Liver (tissue), 9 donors: Measurements from ENCODE around the gene PDE6B. TPM values are rescaled to one million over a fixed set of nuclear protein-coding genes. Genes with fewer than 3 reads are reported as not detected.

ENCODE experiments used
- DNase-seq: peaks from one replicate; pipeline ENCODE4 v3.0.0-alpha.2; 2017; ENCODE audit warnings: low spot score
- H3K27ac ChIP-seq, 2 donors: one replicate each; pipeline ENCODE4 v1.7.0; 2013; ENCODE audit warnings: inconsistent platforms in 2 of 2, low read length in 2 of 2, control low read depth in 1 of 2, low read depth in 1 of 2, mild to moderate bottlenecking in 1 of 2
- H3K27me3 ChIP-seq, 4 donors: one replicate each; pipeline versions ENCODE4 v1.6.1 to v1.7.0; 2013; ENCODE audit warnings: low read length in 3 of 4, inconsistent platforms in 1 of 4, mild to moderate bottlenecking in 1 of 4, moderate library complexity in 1 of 4; ENCODE audit not compliant: control insufficient read depth in 4 of 4, insufficient read depth in 4 of 4
- H3K36me3 ChIP-seq, 4 donors: one replicate each; pipeline versions ENCODE4 v1.6.1 to v1.7.0; 2013; ENCODE audit warnings: low read length in 3 of 4, mild to moderate bottlenecking in 3 of 4, low read depth in 1 of 4, moderate library complexity in 1 of 4; ENCODE audit not compliant: control insufficient read depth in 4 of 4, insufficient read depth in 3 of 4
- H3K4me1 ChIP-seq, 4 donors: one replicate each; pipeline versions ENCODE4 v1.6.1 to v1.7.0; 2013; ENCODE audit warnings: low read length in 3 of 4, mild to moderate bottlenecking in 3 of 4, moderate library complexity in 1 of 4; ENCODE audit not compliant: control insufficient read depth in 4 of 4, insufficient read depth in 4 of 4
- H3K4me3 ChIP-seq, 3 donors: one replicate each; pipeline versions ENCODE4 v1.6.1 to v1.7.0; 2013; ENCODE audit warnings: low read length in 3 of 3, control low read depth in 1 of 3, low read depth in 1 of 3, mild to moderate bottlenecking in 1 of 3
- H3K9ac ChIP-seq, 2 donors: one replicate each; pipeline ENCODE4 v1.7.0; 2013; ENCODE audit warnings: low read length in 2 of 2, mild to moderate bottlenecking in 2 of 2, moderate library complexity in 2 of 2, control low read depth in 1 of 2, low read depth in 1 of 2
- H3K9me3 ChIP-seq, 4 donors: one replicate each; pipeline versions ENCODE4 v1.6.1 to v1.7.0; 2013; ENCODE audit warnings: low read length in 3 of 4; ENCODE audit not compliant: control insufficient read depth in 4 of 4
- ATF3 ChIP-seq: IDR thresholded peaks from 2 replicates; pipeline ENCODE4 v1.6.1; 2016; ENCODE audit warnings: antibody characterized with exemption
- CTCF ChIP-seq: fragments of 150-350 bp; IDR thresholded peaks from 2 replicates; pipeline ENCODE4 v1.5.1; 2017; ENCODE audit warnings: improper control_type of control experiment, low read depth, low read length; ENCODE audit not compliant: missing input control
- FOXA1 ChIP-seq: IDR thresholded peaks from 2 replicates; pipeline ENCODE4 v1.6.1; 2016; ENCODE audit warnings: antibody characterized with exemption
- FOXA2 ChIP-seq: IDR thresholded peaks from 2 replicates; pipeline ENCODE4 v1.6.1; 2016; ENCODE audit warnings: antibody characterized with exemption
- GABPA ChIP-seq, 2 donors: IDR thresholded peaks in 1 of 2; conservative IDR thresholded peaks in 1 of 2; 2 replicates each; pipeline ENCODE4 v1.6.1; 2016; ENCODE audit warnings: antibody characterized with exemption in 2 of 2, mild to moderate bottlenecking in 1 of 2, moderate library complexity in 1 of 2
- HNF4A ChIP-seq, 2 donors: conservative IDR thresholded peaks; 2 replicates each; pipeline ENCODE4 v1.6.1; 2016; ENCODE audit warnings: antibody characterized with exemption in 2 of 2, mild to moderate bottlenecking in 2 of 2
- HNF4G ChIP-seq: IDR thresholded peaks from 2 replicates; pipeline ENCODE4 v1.6.1; 2016; ENCODE audit warnings: antibody characterized with exemption
- JUND ChIP-seq, 2 donors: IDR thresholded peaks; 2 replicates each; pipeline ENCODE4 v1.6.1; 2016; ENCODE audit warnings: antibody characterized with exemption in 2 of 2
- MAX ChIP-seq: IDR thresholded peaks from 2 replicates; pipeline ENCODE4 v1.6.1; 2016; ENCODE audit warnings: antibody characterized with exemption
- NR2F2 ChIP-seq: IDR thresholded peaks from 2 replicates; pipeline ENCODE4 v1.6.1; 2016; ENCODE audit warnings: antibody characterized with exemption
- REST ChIP-seq: IDR thresholded peaks from 2 replicates; pipeline ENCODE4 v1.6.1; 2016; ENCODE audit warnings: antibody characterized with exemption, mild to moderate bottlenecking
- SP1 ChIP-seq: IDR thresholded peaks from 2 replicates; pipeline ENCODE4 v1.6.1; 2018; ENCODE audit warnings: antibody characterized with exemption, mild to moderate bottlenecking
- TAF1 ChIP-seq: conservative IDR thresholded peaks from 2 replicates; pipeline ENCODE4 v1.6.1; 2016; ENCODE audit warnings: antibody characterized with exemption, mild to moderate bottlenecking
- YY1 ChIP-seq: IDR thresholded peaks from 2 replicates; pipeline ENCODE4 v1.6.1; 2016; ENCODE audit warnings: antibody characterized with exemption, mild to moderate bottlenecking
- ZBTB33 ChIP-seq: IDR thresholded peaks from 2 replicates; pipeline ENCODE4 v1.6.1; 2016; ENCODE audit warnings: antibody characterized with exemption
- WGBS: extraction: QIAGEN DNeasy Blood & Tissue Kit; methylation state at CpG from one replicate; pipeline ENCODE4 v1.1.7; 2013; 5-methylcytosine and 5-hydroxymethylcytosine counted together
- polyA plus RNA-seq, 2 donors: library from polyadenylated mRNA; stranded (reverse) in 1 of 2; unstranded in 1 of 2; fragments of 200-250 nt in 1 of 2; fragments of >200 nt in 1 of 2; fragmentation: Nextera tagmentation in 1 of 2; extraction: Ambion mirVana in 1 of 2; gene quantifications; one replicate each; pipeline versions ENCODE4 v1.2.1 to v1.2.3, GENCODE V29; 2013 to 2015
- total RNA-seq, 2 donors: library from RNA; depleted of rRNA; stranded (reverse); fragments of >200 nt; gene quantifications; one replicate each; pipeline ENCODE4 v1.2.3, GENCODE V29; 2014
- donor health status: healthy.
- donor health status: healthy.
- donor health status: healthy.
- donor health status: healthy.
- donor health status: healthy.

The PDE6B gene
- total and polyA plus RNA-seq, 4 donors = 0.28 to 7.3 (median 0.49) TPM

GRCh38 chr4:576991-577498 lies 48.3 kb upstream of the PDE6B start:
- H3K27me3 ChIP-seq = peaks cover 0 to 17% (median 5%) of the 10 kb centered on the region in 4 donors
- no peak for TF ChIP-seq JUND (IDR thresholded peaks at IDR 0.05)
- TF ChIP-seq FOXA2 = no peak
- no peak for TF ChIP-seq ZBTB33
- no peak for TF ChIP-seq GABPA (IDR thresholded peaks at IDR 0.05 in 1 of 2, conservative IDR thresholded peaks at IDR 0.05 in 1 of 2)
- no peak for TF ChIP-seq SP1
- TF ChIP-seq TAF1 = no peak
- no peak for TF ChIP-seq HNF4A (conservative IDR thresholded peaks at IDR 0.05)
- TF ChIP-seq NR2F2 = no peak

GRCh38 chr4:577499-578450 lies 47.6 kb upstream of the PDE6B start:
- no peaks in the 10 kb centered on the region for H3K36me3 ChIP-seq
- TF ChIP-seq JUND (IDR thresholded peaks at IDR 0.05) = no peak
- no peak for TF ChIP-seq ATF3
- no peak for TF ChIP-seq YY1
- TF ChIP-seq FOXA1 = no peak
- TF ChIP-seq FOXA2 = no peak
- no peak for TF ChIP-seq CTCF
- no peak for TF ChIP-seq HNF4A (conservative IDR thresholded peaks at IDR 0.05)
- no peak for TF ChIP-seq MAX
- TF ChIP-seq HNF4G = no peak
- TF ChIP-seq ZBTB33 = no peak
- no peak for TF ChIP-seq GABPA (IDR thresholded peaks at IDR 0.05 in 1 of 2, conservative IDR thresholded peaks at IDR 0.05 in 1 of 2)
- TF ChIP-seq REST = no peak
- TF ChIP-seq SP1 = no peak
- H3K4me1 ChIP-seq = peaks cover 0 to 11% (median 7%) of the 10 kb centered on the region in 4 donors
- whole genome bisulfite sequencing = 5% methylated on average over 52 of the region's 52 CpGs
- no peak for DNase-seq
- no peak overlapping the region for H3K9ac ChIP-seq
- no peak overlapping the region for H3K4me3 ChIP-seq
- peaks cover 0 to 5% (median 1%) of the 10 kb centered on the region in 4 donors for H3K9me3 ChIP-seq
- H3K27ac ChIP-seq = no peak overlapping the region
- peaks cover 0 to 17% (median 5%) of the 10 kb centered on the region in 4 donors for H3K27me3 ChIP-seq

More at GRCh38 chr4:576991-577498, 48.3 kb upstream of the PDE6B start:
- Histone ChIP-seq H3K9me3 (peaks cover 0 to 7% (median 3%) of the 10 kb centered on the region in 4 donors), H3K4me3 (no peak overlapping the region), H3K27ac (no peak overlapping the region), H3K36me3 (no peaks in the 10 kb centered on the region), H3K4me1 (peaks cover 0 to 11% (median 7%) of the 10 kb centered on the region in 4 donors), H3K9ac (no peak overlapping the region)
- 4% methylated on average over 37 of the region's 37 CpGs for WGBS
- DNase-seq = no peak
